Neural cell (in vitro differentiated cells): ENCODE data around the gene SGSH. TPM values are rescaled to one million over a fixed set of nuclear protein-coding genes. Genes with fewer than 3 reads are reported as not detected.
A peak's percentile ranks its signal among the peaks of the same experiment; 100 is the strongest.

Source experiments
- H2AFZ ChIP-seq: fragments of 200-600, 300-800 bp; sonication (generic), shearing (Covaris generic); 2 replicates; pipeline ENCODE4 v1.6.0; 2014; ENCODE audit warnings: low read depth, mild to moderate bottlenecking, antibody characterized with exemption, low read length, moderate library complexity
- H3F3A ChIP-seq: fragments of 200-600 bp; shearing (Covaris generic); 2 replicates; pipeline ENCODE4 v1.6.1; 2016; ENCODE audit warnings: mild to moderate bottlenecking, moderate library complexity, mixed read lengths, antibody characterized with exemption, low read length; ENCODE audit not compliant: insufficient read depth, poor library complexity, severe bottlenecking
- H3K27ac ChIP-seq: fragments of 200-600, 300-800 bp; sonication (generic), shearing (Covaris generic); 2 replicates; pipeline ENCODE4 v1.5.1; 2014; ENCODE audit warnings: mild to moderate bottlenecking, low read length, moderate library complexity
- H3K27me3 ChIP-seq: fragments of 300-800, 200-600 bp; sonication (generic), shearing (Covaris generic); 2 replicates; pipeline ENCODE4 v1.6.0; 2014; ENCODE audit warnings: mild to moderate bottlenecking, low read depth, low read length, moderate library complexity; ENCODE audit not compliant: insufficient read depth
- H3K36me3 ChIP-seq: fragments of 300-800, 200-600 bp; sonication (generic), shearing (Covaris generic); 2 replicates; pipeline ENCODE4 v1.5.1; 2014; ENCODE audit warnings: mild to moderate bottlenecking, antibody characterized with exemption, low read length, moderate library complexity; ENCODE audit not compliant: insufficient read depth
- H3K4me2 ChIP-seq: fragments of 300-800, 200-600 bp; sonication (generic), shearing (Covaris generic); 2 replicates; pipeline ENCODE4 v1.6.0; 2014; ENCODE audit warnings: mild to moderate bottlenecking, low read length
- H3K4me3 ChIP-seq: fragments of 300-800, 200-600 bp; sonication (generic), shearing (Covaris generic); 2 replicates; pipeline ENCODE4 v1.5.1; 2014; ENCODE audit warnings: mild to moderate bottlenecking, low read length, moderate library complexity
- H3K79me2 ChIP-seq: fragments of 200-600 bp; shearing (Covaris generic); replicated peaks from 2 replicates; pipeline ENCODE4 v1.6.0; 2014; ENCODE audit warnings: mild to moderate bottlenecking, low read length, moderate library complexity; ENCODE audit not compliant: insufficient read depth
- H3K9ac ChIP-seq: fragments of 300-800, 200-600 bp; sonication (generic), shearing (Covaris generic); 2 replicates; pipeline ENCODE4 v1.6.1; 2016; ENCODE audit warnings: mild to moderate bottlenecking, low read length, mixed read lengths
- H3K9me2 ChIP-seq: fragments of 200-600 bp; shearing (Covaris generic); 2 replicates; pipeline ENCODE4 v1.6.1; 2016; ENCODE audit warnings: mild to moderate bottlenecking, low read length, mixed read lengths; ENCODE audit not compliant: insufficient read depth
- H3K9me3 ChIP-seq: fragments of 200-600, 300-800 bp; sonication (generic), shearing (Covaris generic); 2 replicates; pipeline ENCODE4 v1.6.1; 2016; ENCODE audit warnings: mild to moderate bottlenecking, mixed run types, low read length, moderate library complexity, mixed read lengths
- H4K20me1 ChIP-seq: fragments of 200-600 bp; shearing (Covaris generic); 2 replicates; pipeline ENCODE4 v1.6.1; 2016; ENCODE audit warnings: mild to moderate bottlenecking, mixed run types; ENCODE audit not compliant: insufficient read depth
- CTCF ChIP-seq: fragments of 450-650 bp; IDR thresholded peaks from 2 replicates; pipeline ENCODE4 v1.5.1; 2014; ENCODE audit warnings: antibody characterized with exemption, mild to moderate bottlenecking, moderate library complexity; ENCODE audit not compliant: poor library complexity, severe bottlenecking
- EP300 ChIP-seq: fragments of 450-650 bp; conservative IDR thresholded peaks from 2 replicates; pipeline ENCODE4 v1.6.1; 2014; ENCODE audit warnings: antibody characterized with exemption, mild to moderate bottlenecking, moderate library complexity; ENCODE audit not compliant: poor library complexity, severe bottlenecking
- EZH2 ChIP-seq: fragments of 200-600, 300-800 bp; shearing (Covaris generic), sonication (generic); IDR thresholded peaks from 2 replicates; pipeline ENCODE4 v1.6.1; 2014; ENCODE audit warnings: antibody characterized with exemption, low read length, borderline replicate concordance, mild to moderate bottlenecking; ENCODE audit not compliant: insufficient read depth, poor library complexity, severe bottlenecking
- MXI1 ChIP-seq: fragments of 450-650 bp; conservative IDR thresholded peaks from 2 replicates; pipeline ENCODE4 v1.6.1; 2014; ENCODE audit warnings: antibody characterized with exemption, mild to moderate bottlenecking; ENCODE audit not compliant: poor library complexity, severe bottlenecking
- POLR2AphosphoS5 ChIP-seq: IDR thresholded peaks from 2 replicates; pipeline ENCODE4 v1.6.1; 2012
- RAD21 ChIP-seq: fragments of 450-650 bp; conservative IDR thresholded peaks from 2 replicates; pipeline ENCODE4 v1.6.1; 2014; ENCODE audit warnings: antibody characterized with exemption, mild to moderate bottlenecking, moderate library complexity
- REST ChIP-seq: IDR thresholded peaks from 2 replicates; pipeline ENCODE4 v1.6.1; 2012; ENCODE audit warnings: borderline replicate concordance
- SMC3 ChIP-seq: fragments of 450-650 bp; conservative IDR thresholded peaks from 2 replicates; pipeline ENCODE4 v1.6.1; 2014; ENCODE audit warnings: antibody characterized with exemption, mild to moderate bottlenecking, moderate library complexity; ENCODE audit not compliant: poor library complexity
- TAF1 ChIP-seq: IDR thresholded peaks from 2 replicates; pipeline ENCODE4 v1.6.1; 2012; ENCODE audit warnings: low read depth
- polyA plus RNA-seq: library from polyadenylated mRNA; depleted of rRNA; stranded (reverse); fragments of >200 nt; gene quantifications from 2 replicates; pipeline ENCODE4 v1.2.3, GENCODE V29; 2014

SGSH gene
- polyA plus RNA-seq, 1 donor from 2014 or later = 8.0 TPM

GRCh38 chr17:80261159-80261894 lies 41.2 kb upstream of the SGSH start:
- no peaks in the 10 kb centered on the region for H3K36me3 ChIP-seq
- no peaks in the 10 kb centered on the region for H4K20me1 ChIP-seq
- no peak for TF ChIP-seq TAF1
- no peak for TF ChIP-seq MXI1
- no peak for TF ChIP-seq EP300
- no peak for TF ChIP-seq REST
- no peak for TF ChIP-seq EZH2
- no peak for TF ChIP-seq SMC3
- no peak for TF ChIP-seq POLR2AphosphoS5
- H3K27me3 ChIP-seq = no peaks in the 10 kb centered on the region
- H3K9ac ChIP-seq = peak overlapping the region; percentile 50
- H3K79me2 ChIP-seq = no peaks in the 10 kb centered on the region
- peak overlapping the region; percentile 80 for H3K4me3 ChIP-seq
- H3K4me2 ChIP-seq = peak overlapping the region; percentile 76
- H2AFZ ChIP-seq = no peak overlapping the region
- no peaks in the 10 kb centered on the region for H3K9me2 ChIP-seq
- no peak overlapping the region for H3K27ac ChIP-seq
- no peaks in the 10 kb centered on the region for H3F3A ChIP-seq
- no peaks in the 10 kb centered on the region for H3K9me3 ChIP-seq

- Histone ChIP-seq H3K9me2 (no peaks in the 10 kb centered on the region), H3K27me3 (no peaks in the 10 kb centered on the region), H3K27ac (no peak within 1 kb of the TSS), H3K4me3 (peak within 1 kb of the TSS; percentile 80), H3K9me3 (no peaks in the 10 kb centered on the region), H3K4me2 (peak within 1 kb of the TSS; percentile 76), H2AFZ (no peak within 1 kb of the TSS), H3F3A (no peaks in the 10 kb centered on the region), H4K20me1 (no peaks in the 10 kb centered on the region), H3K79me2 (no peaks in the 10 kb centered on the region), H3K36me3 (no peaks in the 10 kb centered on the region), H3K9ac (peak within 1 kb of the TSS; percentile 50)
- TF ChIP-seq RAD21 (no peak), REST (no peak), MXI1 (no peak), POLR2AphosphoS5 (no peak), EP300 (no peak), SMC3 (no peak), EZH2 (no peak), CTCF (no peak), TAF1 (no peak)
These were observed 40.6 kb upstream of the SGSH start, which contains the start of gene RNF213 for GRCh38 chr17:80260791-80261158. Gene RNF213 (plus strand): TSS chr17:80260852. CDS start chr17:80263682, 2,830 bp downstream.
